ENCODE results near the gene ACKR1.

ACKR1 gene

DNA sequence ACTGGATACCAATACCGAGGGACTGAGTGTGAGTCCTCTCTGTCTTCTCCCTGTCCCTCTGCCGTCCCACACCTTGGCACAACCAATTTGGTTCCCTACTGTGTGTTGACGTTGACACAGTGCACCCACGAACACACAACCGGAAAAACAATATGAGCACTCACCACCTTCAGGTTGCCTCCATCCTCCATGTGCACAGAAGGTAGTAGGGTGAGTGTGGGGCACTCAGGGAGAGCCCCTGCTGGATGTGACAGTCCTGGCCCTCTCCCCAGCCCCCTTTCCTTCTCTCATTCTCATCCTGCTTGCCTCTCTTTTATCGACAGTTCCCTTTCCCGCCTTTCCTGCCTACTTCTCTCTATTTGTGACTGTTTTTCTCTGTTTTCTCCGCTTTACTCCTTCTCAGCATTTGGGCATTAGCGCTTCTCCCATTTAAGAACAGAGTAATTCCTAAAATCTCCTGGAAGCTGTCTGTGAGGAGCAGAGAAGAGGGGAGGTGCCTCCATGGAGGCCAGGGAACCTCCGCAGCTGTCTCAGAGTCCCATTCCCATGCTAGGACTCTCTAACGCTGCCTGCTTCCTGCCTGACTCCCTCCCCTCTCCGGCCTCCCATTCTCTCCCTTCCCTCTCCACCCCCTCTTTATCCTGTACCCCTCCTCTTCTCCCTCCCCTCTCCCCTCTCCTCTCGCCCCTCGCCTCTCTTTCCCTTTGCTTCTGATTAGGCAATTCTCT, 16.9 kb upstream of the ACKR1 start:
- DNase-seq (ENCODE audit: low read depth) = no peak

DNA sequence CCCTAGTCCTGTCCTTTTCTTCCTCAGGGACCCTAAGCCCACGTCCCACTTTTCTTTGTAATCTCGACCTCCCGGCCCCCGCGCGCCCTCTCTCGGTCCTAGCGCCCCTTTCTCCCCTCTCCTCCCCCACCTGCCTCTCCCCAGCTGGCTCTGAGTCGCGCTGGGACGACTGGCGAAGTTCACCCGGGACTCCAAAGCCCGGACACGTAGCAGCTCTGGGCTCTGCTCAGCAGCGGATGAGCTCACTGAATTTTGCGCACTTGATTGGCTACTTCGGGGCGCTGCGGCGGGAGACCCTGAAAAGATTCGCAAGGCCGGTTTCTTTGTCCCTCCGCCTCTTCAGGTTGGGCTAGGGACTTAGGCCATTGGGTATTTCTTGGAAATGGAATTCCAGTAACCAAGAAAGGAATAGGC, 16.3 kb upstream of the ACKR1 start:
- DNase-seq (ENCODE audit: low read depth) = no peak

DNA sequence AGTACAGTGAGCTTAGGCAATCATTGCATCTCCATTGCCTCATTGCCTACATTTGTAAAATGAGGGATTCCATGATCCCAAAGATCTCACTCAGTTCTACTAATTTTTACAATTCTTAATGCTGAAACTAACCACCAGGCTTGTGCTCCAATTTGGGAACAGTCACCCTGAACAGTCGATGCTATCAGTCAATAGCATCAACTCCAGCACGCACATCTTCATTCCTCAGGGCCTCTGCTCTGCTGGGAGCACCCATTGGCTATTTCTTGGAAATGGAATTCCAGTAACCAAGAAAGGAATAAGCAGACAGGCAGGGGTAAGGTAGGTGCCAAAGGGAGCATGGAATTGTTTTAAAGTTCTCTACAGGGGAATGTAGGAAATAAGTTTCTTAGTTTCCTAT, 14.2 kb upstream of the ACKR1 start:
- no peak for DNase-seq (ENCODE audit: low read depth)

DNA sequence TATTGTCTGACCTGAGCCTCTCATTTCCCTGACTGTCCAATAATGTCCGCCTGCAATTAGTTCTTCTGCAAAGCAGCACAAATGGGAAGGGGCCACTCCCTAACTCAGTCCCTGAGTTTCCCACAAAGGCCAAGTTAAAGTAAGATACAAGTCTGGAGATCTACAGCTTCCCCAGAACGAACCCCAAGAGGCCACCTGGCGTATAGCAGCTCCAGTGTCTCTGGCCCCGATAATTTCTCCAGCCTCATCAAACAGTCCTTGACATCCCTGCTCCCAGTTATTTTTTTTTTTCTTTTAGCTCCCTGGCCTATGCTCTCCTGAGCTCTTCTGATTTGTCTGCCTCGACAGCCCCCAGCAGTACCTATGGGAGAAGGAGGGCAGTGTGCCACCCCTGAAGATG, 8.1 kb upstream of the ACKR1 start:
- no peak for DNase-seq (ENCODE audit: low read depth)

DNA sequence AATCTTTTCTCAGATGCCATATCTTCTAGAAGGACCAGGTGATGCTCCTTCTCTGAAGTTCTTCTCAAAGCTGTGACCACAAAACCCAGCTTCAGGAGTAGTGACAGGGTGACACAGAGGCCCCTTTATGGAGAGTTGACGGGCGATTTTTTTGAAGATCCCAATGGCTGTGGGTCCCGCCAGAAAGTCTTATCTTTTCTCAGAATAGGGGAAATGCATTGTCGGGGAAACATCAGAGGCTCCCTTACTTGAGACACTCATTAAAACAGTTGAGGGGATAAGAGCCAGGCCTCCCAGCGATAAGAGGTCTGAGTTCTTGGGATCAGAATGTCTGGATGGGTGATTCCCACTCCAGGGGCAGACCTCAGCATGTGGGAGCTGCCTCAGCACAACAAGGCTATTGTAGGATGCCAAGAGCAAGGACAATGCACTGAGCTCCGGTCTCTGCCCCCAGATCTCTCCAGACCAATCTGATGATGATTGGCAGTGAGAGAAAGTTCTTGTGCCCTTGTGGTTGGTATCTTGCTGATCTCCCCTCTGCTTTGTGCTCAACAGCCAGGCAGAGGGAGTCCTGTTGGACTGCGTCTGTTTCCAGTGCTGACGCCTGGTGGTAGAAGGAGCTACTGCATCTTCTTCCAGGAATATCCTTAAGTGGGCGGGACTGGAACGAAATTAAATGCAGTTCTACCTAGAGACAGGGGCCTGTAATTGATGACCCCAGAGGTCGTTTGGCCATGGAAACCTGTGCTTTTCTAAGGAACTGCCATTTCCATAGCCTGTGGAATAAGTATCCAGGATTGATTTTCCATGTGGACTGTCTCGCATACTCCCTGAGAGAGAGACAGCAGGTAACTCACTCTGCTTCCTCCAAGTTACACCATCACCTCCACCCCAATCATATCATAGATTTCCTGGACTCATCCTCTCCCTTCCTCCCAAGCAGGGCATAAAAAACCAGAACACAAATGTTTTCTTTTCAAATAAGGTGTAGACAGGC, 6.8 kb upstream of the ACKR1 start:
- DNase-seq (ENCODE audit: low read depth) = peak; percentile 43

DNA sequence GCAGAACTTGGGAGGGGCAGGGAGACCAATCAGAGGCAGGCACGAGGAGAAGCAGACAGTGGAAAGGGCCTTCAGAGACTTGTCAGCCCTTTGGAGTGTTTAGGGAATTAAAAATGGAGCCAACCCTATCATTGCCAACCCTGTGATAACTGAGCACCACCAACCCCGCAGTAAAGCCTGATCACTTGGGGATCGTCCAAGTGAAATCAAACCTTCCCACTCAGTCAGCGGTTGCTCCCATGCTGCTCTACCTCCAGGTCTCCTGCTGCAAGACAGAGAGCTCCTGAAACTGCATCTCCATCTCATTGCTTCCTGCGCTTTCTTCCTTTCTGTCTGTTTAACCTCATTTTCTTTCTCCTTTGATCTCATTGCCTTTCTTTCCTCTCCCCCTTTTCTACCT, 4.8 kb upstream of the ACKR1 start:
- no peak for DNase-seq (ENCODE audit: low read depth)

DNA sequence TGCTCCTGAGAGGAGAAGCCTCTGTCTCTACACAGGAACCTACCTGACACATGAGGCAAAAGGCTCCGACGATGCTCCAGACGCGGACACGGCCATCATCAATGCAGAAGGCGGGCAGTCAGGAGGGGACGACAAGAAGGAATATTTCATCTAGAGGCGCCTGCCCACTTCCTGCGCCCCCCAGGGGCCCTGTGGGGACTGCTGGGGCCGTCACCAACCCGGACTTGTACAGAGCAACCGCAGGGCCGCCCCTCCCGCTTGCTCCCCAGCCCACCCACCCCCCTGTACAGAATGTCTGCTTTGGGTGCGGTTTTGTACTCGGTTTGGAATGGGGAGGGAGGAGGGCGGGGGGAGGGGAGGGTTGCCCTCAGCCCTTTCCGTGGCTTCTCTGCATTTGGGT, 3.9 kb upstream of the ACKR1 start:
- no peak for DNase-seq (ENCODE audit: low read depth)

DNA sequence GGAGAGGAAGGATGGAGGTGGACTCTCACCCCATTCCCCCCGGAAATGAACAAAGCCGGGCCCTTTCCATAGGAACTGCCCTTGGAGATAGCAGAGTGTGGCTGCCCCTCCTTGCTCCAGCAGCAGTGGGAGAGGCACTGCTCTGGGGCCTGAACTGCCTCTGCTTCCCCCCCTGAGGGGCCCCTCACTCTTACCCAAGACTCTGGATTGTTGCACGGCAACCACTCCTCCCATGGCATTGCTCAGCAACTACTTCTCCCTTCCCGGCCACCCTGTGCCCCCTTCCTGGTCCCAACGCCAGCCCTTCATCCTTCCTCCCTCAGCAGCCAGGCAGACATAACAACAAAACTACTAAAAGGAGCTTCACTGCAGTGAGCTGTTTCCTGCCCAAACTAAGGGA, 3.0 kb upstream of the ACKR1 start:
- no peak for DNase-seq (ENCODE audit: low read depth)

DNA sequence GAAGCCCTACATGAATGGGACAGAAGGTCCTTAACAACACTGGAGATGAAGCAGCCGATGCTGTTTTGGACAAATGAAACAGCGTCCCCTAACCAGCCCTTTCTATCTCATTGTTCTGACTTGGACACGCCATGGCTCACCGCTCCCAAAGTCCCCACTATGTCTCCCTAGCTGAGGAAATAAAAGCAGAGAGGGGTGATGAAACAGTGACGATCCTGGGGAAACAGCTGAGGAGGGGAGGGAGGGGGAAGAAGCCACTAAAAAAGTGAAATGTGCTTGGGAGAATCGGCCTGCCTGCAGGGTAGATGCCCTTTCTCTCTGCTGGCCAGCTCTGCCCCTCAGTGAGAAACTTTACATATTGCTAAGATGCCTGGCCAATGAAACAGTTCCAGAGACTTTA, 1.1 kb upstream of the ACKR1 start:
- DNase-seq (ENCODE audit: low read depth) = no peak

DNA sequence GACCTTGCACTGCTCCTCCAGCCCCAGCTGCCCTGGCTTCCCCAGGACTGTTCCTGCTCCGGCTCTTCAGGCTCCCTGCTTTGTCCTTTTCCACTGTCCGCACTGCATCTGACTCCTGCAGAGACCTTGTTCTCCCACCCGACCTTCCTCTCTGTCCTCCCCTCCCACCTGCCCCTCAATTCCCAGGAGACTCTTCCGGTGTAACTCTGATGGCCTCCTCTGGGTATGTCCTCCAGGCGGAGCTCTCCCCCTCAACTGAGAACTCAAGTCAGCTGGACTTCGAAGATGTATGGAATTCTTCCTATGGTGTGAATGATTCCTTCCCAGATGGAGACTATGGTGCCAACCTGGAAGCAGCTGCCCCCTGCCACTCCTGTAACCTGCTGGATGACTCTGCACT, 550 bp downstream of the ACKR1 start:
- no peak for DNase-seq (ENCODE audit: low read depth)

DNA sequence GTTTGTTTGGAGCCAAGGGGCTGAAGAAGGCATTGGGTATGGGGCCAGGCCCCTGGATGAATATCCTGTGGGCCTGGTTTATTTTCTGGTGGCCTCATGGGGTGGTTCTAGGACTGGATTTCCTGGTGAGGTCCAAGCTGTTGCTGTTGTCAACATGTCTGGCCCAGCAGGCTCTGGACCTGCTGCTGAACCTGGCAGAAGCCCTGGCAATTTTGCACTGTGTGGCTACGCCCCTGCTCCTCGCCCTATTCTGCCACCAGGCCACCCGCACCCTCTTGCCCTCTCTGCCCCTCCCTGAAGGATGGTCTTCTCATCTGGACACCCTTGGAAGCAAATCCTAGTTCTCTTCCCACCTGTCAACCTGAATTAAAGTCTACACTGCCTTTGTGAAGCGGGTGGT, 1.4 kb downstream of the ACKR1 start:
- DNase-seq (ENCODE audit: low read depth) = no peak

DNA sequence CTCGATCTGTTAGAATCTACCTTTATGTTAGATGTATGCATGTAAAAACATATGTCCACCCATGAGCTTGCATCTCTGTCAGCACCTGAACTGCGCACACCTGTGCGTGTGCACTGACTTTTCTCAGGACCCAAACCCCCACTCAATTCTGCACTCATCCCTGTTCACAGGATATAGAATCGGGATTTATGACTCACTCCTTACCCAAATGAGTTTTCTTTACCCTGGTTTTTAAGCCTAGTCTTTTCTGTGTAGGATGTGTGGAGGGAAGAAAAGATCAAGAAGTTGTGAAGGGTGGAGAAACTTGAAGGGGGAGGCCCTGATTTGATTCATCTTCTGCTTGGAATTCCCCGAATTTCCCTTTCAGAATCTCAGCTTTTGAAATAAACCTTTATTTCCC, 2.4 kb downstream of the ACKR1 start:
- no peak for DNase-seq (ENCODE audit: low read depth)

DNA sequence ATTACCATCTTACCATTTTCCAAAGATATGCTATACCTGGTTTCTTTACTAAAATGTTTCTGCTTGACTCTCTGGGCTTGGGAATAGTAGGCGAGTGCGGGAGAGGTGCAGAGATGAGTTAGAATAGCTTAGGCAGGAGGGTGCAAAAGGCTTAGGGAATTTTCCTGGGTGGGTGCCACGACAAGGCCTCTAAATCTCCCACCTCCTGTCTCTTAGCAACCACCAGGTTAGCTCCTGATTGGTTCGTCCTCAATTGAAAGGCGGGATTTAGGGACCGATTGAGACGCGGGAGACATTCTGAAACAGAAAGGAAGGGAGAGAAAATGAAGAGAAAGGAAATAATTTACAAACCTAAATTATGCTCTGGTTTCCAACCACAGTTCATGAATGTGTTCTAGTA, 3.1 kb downstream of the ACKR1 start:
- DNase-seq (ENCODE audit: low read depth) = no peak

DNA sequence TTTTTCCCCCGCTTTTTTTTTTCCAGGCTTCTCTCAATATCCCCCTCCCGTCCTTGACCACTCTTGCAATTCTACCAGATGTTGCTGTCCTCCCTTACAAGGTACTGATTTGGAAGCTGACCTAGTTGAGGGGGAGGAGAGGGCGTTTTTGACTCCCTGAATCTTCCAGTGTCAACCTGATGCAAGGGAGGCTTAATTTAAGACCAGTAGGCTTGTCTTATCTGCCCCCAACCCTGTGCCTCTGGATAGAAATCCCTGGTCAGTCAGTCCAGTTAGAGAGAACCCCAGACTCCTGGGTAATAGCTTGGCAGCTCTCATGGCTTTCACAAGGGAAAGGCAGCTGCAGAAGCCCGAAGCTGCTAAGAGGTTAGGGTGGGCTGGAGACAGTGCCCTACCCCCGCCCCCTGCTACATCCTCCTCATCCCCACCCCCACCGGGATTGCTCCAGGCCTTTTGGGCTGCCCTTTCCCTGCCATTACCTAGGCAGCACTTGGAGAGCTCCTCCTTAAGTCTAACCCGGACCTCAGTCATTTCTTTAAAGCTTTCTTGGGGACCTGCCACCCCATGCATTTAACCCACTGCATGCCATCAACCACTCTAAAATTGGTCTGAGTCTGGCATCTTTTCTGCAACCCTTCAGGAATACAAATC, 3.6 kb downstream of the ACKR1 start:
- DNase-seq (ENCODE audit: low read depth) = no peak

DNA sequence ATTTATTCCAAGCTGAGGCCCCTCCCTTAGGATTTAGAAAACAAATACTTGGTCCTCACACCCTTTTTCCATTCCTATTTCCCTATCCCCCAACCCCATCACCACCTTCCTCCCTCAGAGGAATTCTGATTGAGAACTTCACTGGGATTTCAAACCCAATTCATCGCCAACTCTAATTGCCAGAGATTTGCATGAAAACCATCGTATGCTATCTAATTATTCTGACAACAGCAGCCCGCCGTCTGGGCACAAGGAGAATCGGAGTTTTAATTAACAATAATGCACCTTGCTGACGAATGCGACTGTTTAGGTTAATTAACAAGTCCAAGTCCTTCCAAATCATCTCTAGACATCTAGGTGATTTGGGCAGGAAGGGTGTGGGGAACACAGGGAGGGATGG, 4.4 kb downstream of the ACKR1 start:
- DNase-seq (ENCODE audit: low read depth) = no peak

DNA sequence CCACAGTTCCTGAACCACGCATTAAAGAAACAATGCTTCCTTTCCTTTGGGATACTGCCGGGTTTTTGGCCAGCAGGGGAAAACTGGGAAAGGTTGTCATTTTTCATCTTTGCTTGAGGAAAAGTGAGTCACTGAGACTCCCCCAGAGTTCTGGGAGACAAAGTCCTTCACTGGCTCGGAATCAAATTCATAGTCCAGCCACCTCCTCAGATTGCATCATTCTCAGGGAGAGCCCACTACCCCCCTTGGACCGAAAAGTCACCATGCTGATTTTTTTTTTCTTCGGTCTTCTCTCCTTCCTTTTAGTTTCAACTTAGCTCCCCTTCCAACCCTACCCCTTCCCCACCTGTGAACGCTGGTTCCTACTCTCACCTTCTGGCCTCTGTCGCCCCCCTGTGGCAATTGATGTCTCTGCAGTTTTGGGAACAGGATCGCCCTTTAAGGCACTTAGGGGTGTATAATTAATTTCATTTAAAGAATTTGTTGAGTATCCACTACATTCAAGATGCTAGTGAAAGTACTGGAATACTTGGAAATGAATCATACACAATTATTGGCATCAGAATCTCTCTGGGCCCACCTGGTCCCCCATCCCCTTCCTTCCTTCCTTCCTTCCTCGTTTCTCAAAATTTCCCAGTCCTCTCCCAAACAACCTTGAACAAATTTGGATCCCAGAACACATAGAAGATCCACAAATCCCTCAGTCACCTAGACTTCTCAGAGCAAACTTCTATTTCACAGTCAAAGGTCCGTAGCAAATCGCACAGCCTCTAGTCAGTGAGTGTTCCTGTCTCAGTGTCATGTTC, 6.9 kb downstream of the ACKR1 start:
- DNase-seq (ENCODE audit: low read depth) = peak; percentile 40

DNA sequence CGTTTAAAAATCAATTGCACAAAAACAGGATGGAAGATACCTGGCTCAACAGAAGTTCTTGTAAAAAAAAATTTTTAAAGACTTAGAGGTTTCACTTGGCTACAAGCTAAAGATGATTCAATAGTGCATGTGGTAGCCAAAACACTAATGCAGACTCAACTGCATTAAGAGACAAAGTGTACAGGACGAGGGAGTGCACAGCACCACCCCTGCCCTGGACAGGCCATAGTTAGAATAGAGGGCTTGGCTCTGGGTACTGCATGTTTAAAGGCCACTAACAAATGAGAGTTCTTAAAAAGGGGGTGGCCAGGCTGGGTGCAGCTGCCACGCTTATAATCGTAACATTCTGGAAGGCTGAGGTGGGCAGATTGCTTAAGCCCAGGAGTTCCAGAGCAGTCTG, 7.9 kb downstream of the ACKR1 start:
- no peak for DNase-seq (ENCODE audit: low read depth)

DNA sequence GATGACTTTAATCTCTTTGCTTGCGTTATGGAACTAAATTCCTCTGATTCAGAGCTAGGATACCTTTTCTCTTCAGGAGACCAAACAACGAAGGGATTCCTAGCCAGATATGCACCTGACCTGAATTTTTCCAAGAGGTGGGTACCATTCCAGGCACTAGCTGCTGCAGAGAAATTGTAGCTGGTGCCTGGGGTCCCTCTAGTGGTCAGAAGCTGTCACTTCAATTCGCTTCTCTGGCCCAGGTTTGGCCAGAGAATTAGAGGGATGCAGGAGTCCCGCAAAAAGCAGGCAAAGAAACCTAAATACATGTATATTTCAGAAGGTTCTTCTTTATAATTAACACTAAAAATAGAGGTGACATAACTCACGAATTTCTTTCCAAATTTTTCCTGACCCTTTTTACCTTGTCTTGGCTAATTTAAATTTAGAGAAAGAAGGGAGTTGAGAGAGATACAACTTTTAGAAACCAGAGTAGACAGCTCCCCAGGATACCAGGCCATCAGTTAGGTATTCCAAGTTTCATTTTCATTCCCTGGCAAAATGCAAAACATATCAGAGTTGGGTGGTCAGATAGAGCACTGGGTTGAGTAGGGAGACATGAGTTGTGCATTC, 9.6 kb downstream of the ACKR1 start:
- peak; percentile 35 for DNase-seq (ENCODE audit: low read depth)

DNA sequence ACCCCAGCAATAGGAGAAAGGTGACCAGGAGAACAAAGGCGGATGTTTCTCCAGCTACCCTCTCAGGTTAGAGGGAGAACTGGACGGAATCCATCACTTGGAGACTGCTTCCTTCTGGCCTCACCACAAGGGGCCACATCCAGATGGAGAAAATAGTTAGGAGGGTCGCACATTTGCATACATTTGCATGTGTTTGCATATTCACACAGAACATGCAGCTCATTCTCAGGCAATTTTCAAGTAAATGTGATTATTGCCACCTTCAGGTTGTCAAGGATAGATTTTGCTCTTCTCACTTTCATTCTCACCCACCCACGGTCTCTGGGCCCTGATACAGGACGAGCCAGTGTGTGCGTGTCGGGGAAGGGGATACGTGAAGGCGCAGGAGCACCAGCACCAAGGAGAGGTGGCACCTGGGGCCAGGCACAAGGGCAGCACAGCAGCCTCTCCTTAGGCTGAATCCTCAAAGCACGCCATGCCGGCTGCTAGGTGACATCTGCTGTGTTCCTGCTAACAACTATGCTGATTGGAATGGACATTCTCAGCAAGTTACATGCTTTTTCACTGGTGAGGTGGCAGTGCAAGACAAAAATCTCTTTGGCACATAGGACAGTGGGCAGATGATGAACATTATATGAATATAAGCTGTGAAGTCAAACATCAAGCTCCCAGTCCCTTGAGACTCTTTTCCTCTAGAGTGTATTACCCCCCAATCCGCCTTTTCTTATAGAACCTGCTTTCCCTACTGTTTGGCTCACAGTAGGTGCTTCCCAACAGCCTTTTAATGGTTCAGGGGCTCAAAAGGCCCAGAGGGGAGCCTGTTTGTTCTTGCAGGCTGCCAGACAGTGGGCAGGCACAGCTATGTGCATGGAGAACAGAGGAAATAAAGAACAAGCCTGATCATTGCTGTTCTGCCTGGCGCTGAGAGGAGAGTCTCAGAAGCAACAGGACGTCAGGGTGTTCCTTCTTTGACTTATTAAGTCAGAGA, 14.3 kb downstream of the ACKR1 start:
- DNase-seq (ENCODE audit: low read depth) = no peak

All from activated T-cell treated with anti-CD3 and anti-CD28 coated beads for 24 hours (primary cell).